GM18520 (cell line): ENCODE measurements around the gene NFILZ.

Source experiments
- ATAC-seq: cut with Tn5 transposase; IDR thresholded peaks from one replicate; pipeline ENCODE4 v1.9.1; 2021; ENCODE audit not compliant: unreplicated experiment

The NFILZ gene

DNA sequence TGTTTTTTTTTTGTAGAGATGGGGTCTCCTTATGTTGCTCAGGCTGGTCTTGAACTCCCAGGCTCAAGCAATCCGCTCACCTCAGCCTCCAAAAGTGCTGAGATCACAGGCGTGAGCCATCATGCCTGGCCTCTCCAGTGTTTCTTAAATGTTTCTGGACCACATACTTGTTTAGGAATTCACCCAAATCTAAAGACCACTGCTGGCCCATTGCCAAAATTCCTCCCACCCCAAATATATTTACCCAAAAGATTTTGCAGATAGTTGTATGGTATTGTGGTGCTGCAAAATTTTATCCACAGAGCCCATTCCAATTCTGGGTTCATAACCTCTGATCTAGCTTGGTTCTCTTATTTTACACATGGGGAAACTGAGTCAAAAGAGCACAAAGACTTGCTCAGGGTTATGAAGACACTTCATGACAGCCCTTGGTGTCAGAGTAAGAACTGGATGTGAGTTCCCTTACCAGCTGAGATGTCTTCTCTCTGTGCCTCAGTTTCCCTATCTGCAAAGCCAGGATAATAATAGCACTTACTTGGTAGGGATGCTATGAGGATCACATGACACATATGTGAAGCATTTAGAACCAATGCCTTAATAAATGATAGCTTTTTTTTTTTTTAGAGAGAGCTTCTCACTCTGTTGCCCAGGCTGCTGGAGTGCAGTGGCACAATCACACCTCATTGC is 10.9 kb downstream of the NFILZ start:
- ATAC-seq: no peak

GRCh38 chr19:8641908-8642547 is 11.6 kb downstream of the NFILZ start:
- ATAC-seq: no peak

DNA sequence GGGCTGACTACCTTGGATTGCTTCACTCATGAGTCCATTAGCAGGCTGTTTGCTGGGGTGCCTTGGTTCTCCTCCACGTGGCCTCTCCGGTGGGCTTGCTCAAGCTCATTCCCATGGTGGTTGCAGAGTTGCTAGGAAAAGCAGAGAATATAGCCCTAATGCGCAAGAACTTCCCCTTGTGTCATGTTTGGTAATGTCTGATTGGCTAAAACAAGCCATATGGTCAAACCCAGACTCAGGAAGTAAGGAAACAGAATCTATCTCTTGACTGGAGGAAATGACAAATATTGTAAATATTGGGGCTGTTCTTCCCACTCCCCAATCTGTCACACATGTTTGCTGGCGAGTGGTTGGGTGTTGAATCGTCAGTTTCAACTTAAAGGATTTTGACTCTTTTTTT is 12.1 kb downstream of the NFILZ start:
- no peak for ATAC-seq

DNA sequence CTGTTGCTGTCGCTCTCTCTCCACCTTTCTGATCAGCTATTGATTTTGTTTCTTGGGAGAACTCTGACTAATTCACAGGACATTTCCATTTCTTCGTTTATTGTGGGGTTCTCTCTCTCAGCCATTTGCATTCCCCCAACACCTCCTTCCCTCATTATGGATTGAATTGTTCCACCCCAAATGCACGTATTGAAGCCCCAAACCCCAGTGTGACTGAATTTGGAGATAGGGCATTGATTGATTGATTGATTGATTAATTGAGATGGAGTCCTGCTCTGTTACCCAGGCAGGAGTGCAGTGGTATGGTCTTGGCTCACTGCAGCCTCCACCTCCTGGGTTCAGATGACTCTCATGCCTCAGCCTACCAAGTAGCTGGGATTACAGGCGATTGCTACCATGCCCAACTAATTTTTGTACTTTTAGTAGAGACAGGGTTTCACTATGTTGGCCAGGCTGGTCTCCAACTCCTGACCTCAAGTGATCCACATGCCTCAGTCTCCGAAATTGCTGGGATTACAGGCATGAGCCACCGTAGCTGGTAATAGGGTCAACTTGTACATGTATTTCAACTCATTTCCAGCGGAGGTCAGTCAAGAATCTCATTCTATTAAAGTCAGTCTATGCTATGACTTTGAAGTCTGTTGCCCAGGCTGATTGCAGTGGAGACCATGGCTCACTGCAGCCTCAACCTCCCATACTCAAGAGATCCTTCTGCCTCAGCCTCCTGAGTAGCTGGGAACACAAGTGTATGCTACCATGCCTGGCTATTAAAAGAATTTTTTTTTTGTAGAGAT is 13.6 kb downstream of the NFILZ start:
- no peak for ATAC-seq

DNA sequence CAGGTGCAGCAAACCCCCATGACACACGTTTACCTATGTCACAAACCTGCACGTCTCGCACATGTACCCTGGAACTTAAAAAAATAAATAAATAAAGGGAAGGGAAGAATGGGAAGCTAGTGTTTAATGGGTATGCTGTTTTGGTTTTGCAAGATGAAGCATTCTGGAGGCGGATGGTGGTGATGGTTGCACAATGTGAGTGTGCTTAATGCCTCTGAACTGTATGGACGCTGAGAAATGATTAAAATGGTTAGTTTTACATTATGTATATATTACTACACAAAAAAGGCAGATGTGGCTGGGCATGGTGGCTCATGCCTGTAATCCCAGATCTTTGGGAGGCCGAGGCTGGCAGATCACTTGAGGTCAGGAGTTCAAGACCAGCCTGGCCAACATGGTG is 17.8 kb downstream of the NFILZ start:
- no peak for ATAC-seq

DNA sequence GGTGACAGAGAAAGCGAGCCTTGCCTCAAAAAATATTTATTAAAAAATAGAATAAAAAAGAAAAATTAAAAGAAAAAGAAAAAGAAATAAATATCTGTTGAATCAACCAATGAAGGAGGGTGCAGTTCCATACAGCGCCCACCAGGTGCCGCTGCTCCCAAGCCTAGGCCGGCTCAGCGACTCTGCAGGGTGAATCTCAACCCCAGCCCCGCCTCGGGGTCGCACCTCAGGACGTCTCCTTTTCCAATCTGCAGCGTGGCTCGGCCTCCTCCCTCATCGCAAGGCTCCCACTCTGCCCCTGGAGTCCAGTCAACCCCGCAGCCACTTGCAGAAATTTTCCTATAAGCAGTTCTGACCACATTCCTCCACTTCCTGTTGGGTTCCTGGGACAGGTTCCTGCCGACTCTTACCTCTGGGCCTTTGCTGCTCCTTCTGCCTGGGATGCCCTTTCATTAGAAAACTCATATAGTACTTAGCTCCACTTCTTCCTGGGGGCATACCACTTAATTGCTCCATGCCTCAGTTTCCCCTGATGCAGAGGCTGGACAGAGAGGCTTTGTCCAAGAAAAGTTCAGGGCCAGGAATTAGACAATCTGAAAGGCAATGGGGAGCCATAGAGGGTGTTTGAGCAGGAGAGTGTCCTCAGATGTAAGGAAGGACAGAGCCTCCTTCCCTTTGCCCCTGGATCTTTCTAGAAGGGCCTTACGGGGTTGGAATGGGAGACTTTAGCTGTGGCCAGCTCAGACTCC is 24.3 kb downstream of the NFILZ start:
- no peak for ATAC-seq

- ATAC-seq: no peak
Measured at GRCh38 chr19:8655340-8655709, 24.9 kb downstream of the NFILZ start.

DNA sequence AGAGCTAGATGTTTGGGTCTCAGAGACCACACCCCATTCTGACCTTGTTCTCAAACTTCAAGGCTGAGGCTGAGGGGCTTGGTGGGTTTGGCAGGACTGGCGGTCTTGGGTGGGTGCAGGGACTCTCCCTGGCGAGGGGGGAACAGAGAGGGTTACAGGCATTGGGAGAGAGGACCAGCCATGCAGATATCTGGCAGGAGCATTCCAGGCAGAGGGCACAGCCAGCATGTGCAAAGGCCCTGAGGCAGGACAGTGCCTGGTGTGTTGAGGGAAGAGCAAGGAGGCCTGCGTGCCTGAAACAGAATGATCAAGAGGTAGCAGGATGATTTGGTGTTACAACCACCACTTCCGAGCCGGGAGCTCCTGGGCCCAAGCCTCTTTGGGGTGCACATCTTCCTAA is 27.4 kb downstream of the NFILZ start:
- ATAC-seq: no peak

GRCh38 chr19:8659905-8660304 is 29.5 kb downstream of the NFILZ start:
- no peak for ATAC-seq

DNA sequence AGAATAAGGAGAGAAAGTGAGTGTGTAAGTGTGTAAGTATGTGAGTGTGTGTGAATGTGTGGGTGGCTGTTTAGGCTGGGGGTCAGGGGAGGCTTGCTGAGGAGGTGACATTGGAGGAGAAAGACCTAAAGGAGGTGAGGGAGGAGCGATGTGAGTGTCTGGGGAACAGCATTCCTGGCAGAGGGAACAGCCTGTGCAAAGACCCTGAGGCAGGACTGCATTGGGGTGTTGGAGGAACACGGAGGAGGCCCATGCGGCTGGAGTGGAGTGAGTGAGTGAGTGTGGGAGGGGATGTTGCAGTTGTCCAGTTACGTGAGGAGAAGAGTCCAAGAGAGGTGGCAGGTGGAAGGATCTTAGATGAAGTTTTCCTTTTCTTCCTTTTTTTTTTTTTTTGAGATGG is 31.8 kb downstream of the NFILZ start:
- no peak for ATAC-seq

DNA sequence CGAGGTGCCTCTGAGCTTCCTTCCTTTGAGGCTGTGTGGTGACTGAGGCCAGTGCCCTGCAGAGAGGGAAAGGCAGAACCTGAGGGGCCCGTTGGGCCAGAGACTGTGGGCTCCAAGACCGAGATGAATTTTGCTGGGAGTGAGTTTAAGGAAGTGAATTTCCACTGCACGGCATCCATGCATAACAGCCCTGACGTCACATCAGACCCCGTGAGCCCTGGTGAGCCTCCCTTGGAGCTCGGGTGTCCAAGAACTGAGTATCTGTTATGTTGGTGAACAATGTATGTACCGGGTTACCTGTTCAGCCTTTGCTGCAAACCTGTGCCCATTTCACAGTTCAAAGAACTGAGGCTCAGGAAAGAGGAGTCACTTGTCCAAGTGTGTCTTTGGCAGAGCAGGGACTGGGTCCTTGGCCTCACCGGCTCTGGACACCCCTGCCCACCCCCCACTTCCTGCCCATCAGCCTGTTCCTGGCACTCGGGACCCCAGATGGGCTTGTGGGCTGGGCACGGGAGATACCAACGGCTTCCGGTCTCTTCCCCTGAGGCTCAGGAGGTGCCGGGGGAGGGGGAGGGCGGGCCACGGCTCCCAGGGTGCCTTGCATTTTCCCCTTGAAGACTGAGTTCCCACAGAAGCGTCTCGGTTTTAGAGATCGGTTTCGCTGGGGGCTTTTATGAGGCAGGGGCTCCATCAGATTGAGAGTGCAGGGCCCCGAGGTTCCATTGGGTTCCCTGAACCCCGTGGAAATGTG is 33.7 kb downstream of the NFILZ start:
- ATAC-seq: no peak

DNA sequence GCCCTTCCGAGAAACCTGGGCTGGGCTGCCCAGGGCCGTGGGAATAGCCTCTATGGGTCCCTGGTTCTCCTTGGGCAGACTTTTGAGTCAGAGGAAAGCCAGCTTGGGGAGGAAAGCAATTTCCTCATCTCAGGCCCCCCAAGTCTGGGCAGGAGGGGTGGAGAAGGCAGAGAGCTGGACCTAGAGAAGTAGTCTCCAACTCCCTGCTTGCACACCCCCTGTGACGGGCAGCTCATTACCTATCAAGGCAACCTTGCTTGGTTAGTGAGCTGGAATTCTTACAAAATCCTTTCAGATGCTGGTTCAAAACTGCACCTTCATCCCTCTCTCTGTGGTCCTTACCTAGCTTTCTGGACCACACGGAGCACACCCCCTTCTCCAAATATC is 34.2 kb downstream of the NFILZ start:
- no peak for ATAC-seq

DNA sequence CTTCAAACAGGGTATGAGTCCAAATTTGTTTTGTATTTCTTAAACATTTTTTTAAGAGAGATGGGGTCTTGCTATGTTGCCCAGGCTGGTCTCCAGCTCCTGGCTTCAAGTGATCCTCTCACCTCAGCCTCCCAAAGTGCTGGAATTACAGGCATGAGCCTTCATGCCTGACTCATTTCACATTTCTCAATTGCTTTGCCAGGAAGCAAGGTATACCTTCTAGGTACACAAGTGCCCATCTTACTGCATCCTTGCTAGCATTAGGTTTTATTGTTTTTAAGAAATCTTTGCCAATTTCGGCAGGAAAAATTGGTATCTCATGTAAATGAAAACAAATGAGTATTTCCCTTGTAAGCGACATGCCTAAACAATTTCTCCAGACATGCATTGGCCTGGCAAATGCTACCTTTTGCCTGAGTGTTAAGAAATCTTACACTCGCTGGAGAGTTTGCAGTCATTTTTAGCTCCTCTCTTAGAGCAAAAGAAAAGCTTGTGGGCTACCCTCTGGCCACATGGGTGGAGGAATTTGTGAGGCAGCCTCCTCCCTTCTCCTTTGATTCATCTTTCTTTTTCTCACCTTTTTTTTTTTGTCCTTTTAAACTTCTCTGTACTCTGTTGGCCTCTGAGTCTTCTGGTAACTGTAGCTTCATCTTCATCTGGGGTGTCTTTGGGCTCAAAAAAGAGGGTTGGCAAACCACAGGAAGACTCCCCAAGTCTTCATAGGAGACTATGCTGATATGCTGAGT is 35.2 kb downstream of the NFILZ start:
- no peak for ATAC-seq

- ATAC-seq: no peak
Measured at GRCh38 chr19:8666814-8667405, 36.5 kb downstream of the NFILZ start.

DNA sequence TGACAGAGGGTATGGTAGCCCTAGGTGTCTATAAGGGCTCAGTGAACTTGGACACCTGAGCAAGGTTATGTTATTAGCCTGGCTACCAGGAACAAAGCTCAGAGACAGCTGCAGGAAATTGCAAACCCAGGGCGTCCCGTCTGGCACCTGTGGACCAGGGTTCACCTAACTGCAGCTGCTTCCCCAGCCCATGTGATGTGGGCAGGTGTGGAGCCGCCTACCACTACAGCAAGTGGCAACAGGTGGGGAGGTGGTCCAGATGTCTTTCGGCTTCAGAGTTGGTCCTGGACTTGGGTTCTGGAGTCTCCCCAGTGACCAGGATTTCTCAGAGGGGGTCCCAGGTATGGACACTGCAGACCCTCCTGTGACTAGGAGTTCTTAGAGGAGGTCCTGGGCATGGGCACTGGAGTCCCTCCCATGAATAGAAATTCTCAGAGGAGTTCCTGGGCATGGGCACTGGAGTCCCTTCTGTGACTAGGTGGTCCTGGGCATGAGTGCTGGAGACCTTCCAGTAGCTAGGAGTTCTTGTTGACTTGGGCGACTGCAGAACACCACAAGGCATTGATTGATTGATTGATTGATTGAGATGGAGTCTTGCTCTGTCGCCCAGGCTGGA is 43.0 kb downstream of the NFILZ start:
- ATAC-seq: no peak

DNA sequence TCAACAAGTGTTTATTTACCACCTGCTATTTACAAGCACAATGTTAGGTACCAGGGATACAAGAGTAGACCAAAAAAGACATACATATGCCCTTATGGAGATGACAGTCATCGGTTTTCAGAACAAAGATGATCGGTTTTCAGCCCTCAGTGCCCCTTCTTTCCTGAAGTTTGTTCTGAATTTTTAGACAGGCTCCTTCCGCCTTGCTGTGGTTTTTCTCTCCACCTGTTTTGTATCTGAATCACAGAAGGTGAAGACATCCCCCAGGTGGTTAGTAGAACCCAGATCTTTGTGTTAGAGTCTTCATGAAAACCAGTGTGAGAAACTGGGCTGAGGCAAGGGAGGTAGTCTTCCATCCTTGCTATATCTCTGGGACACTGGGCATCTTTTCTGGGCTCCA is 44.6 kb downstream of the NFILZ start:
- no peak for ATAC-seq

- no peak for ATAC-seq
Measured at GRCh38 chr19:8678244-8678807, 47.9 kb downstream of the NFILZ start.
